HEK293 (cell line): ENCODE measurements around the gene IGF1R.
A peak's percentile ranks its signal among the peaks of the same experiment; 100 is the strongest.

Experiments
- CTCF ChIA-PET: fragments of 350-600 bp; formaldehyde crosslinking; extraction: SDS; loops from one replicate; lab custom pipeline; 2021; ENCODE audit warnings: antibody characterized with exemption; lab: Yijun Ruan, JAX
- POLR2A ChIA-PET: fragments of 300-600 bp; formaldehyde crosslinking; extraction: SDS; loops from one replicate; lab custom pipeline; 2020; ENCODE audit warnings: antibody characterized with exemption, inconsistent platforms; lab: Yijun Ruan, JAX
- H3K27ac ChIP-seq: fragments of 200-500 bp; sonication (Bioruptor generic); 2 replicates; pipeline ENCODE4 v1.5.1; 2014; ENCODE audit warnings: low read depth, low read length, control low read depth, inconsistent platforms; ENCODE audit errors: extremely low read depth
- H3K36me3 ChIP-seq, 2 experiments: fragments of 200-500 bp in 1 of 2; sonication (Bioruptor generic) in 1 of 2; 1 replicate in 1 of 2; 2 replicates in 1 of 2; pipeline ENCODE4 v1.5.1; 2014 to 2017; ENCODE audit warnings: inconsistent platforms in 2 of 2, low read length in 2 of 2; ENCODE audit not compliant: control insufficient read depth in 2 of 2, insufficient read depth in 1 of 2
- H3K4me1 ChIP-seq: fragments of 200-500 bp; sonication (Bioruptor generic); 2 replicates; pipeline ENCODE4 v1.5.1; 2014; ENCODE audit warnings: mild to moderate bottlenecking, low read length, inconsistent platforms; ENCODE audit not compliant: control insufficient read depth, insufficient read depth
- H3K4me3 ChIP-seq: 2 replicates; pipeline ENCODE4 v1.5.1; 2011; ENCODE audit warnings: low read depth, mild to moderate bottlenecking, control low read depth, low read length, moderate library complexity
- H3K9me3 ChIP-seq: fragments of 200-500 bp; sonication (Bioruptor generic); 2 replicates; pipeline ENCODE4 v1.5.1; 2014; ENCODE audit warnings: low read depth, low read length, inconsistent platforms; ENCODE audit not compliant: control insufficient read depth, insufficient read depth
- GFI1B ChIP-seq: fragments of 450-650 bp; formaldehyde crosslinking; IDR thresholded peaks from 2 replicates; pipeline ENCODE4 v1.5.1; 2016; ENCODE audit warnings: missing biosample characterization, missing genetic modification characterization
- GLI4 ChIP-seq: fragments of 450-650 bp; formaldehyde crosslinking; IDR thresholded peaks from 2 replicates; pipeline ENCODE4 v1.5.1; 2016; ENCODE audit warnings: missing biosample characterization, missing genetic modification characterization
- KLF10 ChIP-seq: fragments of 450-650 bp; IDR thresholded peaks from 2 replicates; pipeline ENCODE4 v1.5.1; 2018; ENCODE audit warnings: missing biosample characterization, mild to moderate bottlenecking, missing genetic modification characterization
- KLF9 ChIP-seq: fragments of 450-650 bp; formaldehyde crosslinking; IDR thresholded peaks from 2 replicates; pipeline ENCODE4 v1.5.1; 2016; ENCODE audit warnings: missing biosample characterization, missing genetic modification characterization, low read depth
- REPIN1 ChIP-seq: fragments of 450-650 bp; formaldehyde crosslinking; IDR thresholded peaks from 2 replicates; pipeline ENCODE4 v1.5.1; 2017; ENCODE audit warnings: missing biosample characterization, missing genetic modification characterization, low read depth
- SCRT2 ChIP-seq: fragments of 450-650 bp; formaldehyde crosslinking; IDR thresholded peaks from 2 replicates; pipeline ENCODE4 v1.5.1; 2016; ENCODE audit warnings: missing biosample characterization, missing genetic modification characterization
- SETDB1 ChIP-seq: IDR thresholded peaks from one replicate; pipeline ENCODE4 v1.6.1; 2017; ENCODE audit warnings: mild to moderate bottlenecking, low read length, moderate library complexity, mixed read lengths; ENCODE audit not compliant: insufficient read length
- ZNF121 ChIP-seq: fragments of 450-650 bp; formaldehyde crosslinking; IDR thresholded peaks from 2 replicates; pipeline ENCODE4 v1.5.1; 2016; ENCODE audit warnings: missing biosample characterization, missing genetic modification characterization
- ZNF529 ChIP-seq: fragments of 450-650 bp; formaldehyde crosslinking; IDR thresholded peaks from 2 replicates; pipeline ENCODE4 v1.5.1; 2017; ENCODE audit warnings: missing genetic modification characterization, missing biosample characterization; ENCODE audit not compliant: insufficient replicate concordance
- ZNF530 ChIP-seq: fragments of 450-650 bp; formaldehyde crosslinking; IDR thresholded peaks from 2 replicates; pipeline ENCODE4 v1.5.1; 2016; ENCODE audit warnings: low read depth, missing biosample characterization, missing genetic modification characterization
- TF ChIP-seq, protein P1 (sequence below): fragments of 450-650 bp; formaldehyde crosslinking; IDR thresholded peaks from 2 replicates; pipeline ENCODE4 v1.5.1; 2016; ENCODE audit warnings: missing biosample characterization, missing genetic modification characterization
- TF ChIP-seq, protein P2 (sequence below): fragments of 450-650 bp; formaldehyde crosslinking; IDR thresholded peaks from 2 replicates; pipeline ENCODE4 v1.5.1; 2016; ENCODE audit warnings: missing biosample characterization, missing genetic modification characterization, borderline replicate concordance
- TF ChIP-seq, protein P3 (sequence below): fragments of 450-650 bp; formaldehyde crosslinking; IDR thresholded peaks from 2 replicates; pipeline ENCODE4 v1.5.1; 2017; ENCODE audit warnings: missing biosample characterization, missing genetic modification characterization
- TF ChIP-seq, protein P4 (sequence below): fragments of 450-650 bp; formaldehyde crosslinking; IDR thresholded peaks from 2 replicates; pipeline ENCODE4 v1.5.1; 2016; ENCODE audit warnings: missing biosample characterization, missing genetic modification characterization, low read depth

IGF1R gene

DNA sequence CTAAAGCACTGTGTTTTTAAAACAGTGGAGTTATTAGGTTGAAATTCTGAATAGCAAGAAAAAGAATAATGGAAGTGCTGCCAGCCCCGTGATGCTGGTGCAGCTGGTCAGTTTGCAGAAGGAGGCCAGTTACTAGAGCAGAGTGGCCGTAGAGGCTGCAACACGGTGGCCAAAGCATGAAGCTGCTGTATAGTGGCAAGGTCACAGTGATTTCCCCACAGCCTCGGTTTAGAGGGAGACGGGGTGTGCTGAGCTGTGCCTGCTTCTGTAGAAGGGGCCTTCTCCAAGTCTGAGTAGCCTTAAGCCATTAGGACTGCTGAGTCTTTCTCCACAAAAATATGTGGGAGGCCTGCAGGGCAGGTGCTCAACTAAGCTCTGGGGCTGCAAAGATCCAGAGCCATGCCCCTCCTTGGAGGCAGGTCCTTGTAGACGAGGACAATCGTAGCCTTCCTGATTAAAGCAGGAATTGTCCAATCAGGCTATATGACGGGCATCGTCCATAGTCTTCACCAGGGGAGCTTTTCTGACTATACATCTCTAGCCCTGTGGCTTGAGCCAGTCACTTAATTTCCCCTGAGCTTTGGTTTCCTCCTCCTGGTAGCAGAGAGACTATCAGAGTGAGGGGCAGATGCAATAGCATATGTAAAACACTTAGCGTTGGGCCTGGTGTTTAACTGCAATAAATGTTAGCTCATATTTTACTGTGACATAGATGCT lies 207.6 kb downstream of the IGF1R start:
- H3K27ac ChIP-seq = no peak overlapping the region

DNA sequence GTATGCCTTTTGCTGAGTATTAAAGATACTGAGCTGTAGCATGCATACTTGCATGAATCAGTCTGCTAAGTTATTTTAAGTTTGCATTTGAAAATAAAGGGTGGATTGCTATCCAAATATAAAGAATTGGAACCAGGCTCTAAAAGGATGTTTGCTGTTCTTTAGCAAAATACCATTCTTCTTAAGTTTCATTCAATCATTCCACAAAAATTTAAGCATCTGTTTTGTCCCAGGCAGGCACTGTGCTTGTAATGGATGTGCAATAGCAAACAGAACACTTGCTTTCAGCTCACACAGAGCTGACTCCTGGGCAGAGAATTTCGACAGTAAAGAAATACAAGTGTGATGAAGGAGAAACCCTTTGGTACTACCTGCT lies 208.2 kb downstream of the IGF1R start:
- CTCF ChIA-PET = interaction anchor here (0.6 to 3.6 kb wide), 8 partner anchors 8 to 420 kb away, joined by 3 to 22 read pairs (median 8); no protein-coding TSS in a partner anchor
- TF ChIP-seq, protein P1, sequence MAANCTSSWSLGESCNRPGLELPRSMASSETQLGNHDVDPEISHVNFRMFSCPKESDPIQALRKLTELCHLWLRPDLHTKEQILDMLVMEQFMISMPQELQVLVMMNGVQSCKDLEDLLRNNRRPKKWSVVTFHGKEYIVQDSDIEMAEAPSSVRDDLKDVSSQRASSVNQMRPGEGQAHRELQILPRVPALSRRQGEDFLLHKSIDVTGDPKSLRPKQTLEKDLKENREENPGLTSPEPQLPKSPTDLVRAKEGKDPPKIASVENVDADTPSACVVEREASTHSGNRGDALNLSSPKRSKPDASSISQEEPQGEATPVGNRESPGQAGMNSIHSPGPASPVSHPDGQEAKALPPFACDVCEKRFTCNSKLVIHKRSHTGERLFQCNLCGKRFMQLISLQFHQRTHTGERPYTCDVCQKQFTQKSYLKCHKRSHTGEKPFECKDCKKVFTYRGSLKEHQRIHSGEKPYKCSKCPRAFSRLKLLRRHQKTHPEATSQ (tag by site-specific recombination) = no peak
- TF ChIP-seq GFI1B = no peak
- no peak for TF ChIP-seq REPIN1 (tag by site-specific recombination)
- no peak for TF ChIP-seq SETDB1
- TF ChIP-seq ZNF530 (tag by site-specific recombination) = no peak
- no peak for TF ChIP-seq GLI4 (tag by site-specific recombination)
- TF ChIP-seq, all 188 proteins: peak for 0
- Histone ChIP-seq H3K36me3 (no peaks in the 10 kb centered on the region), H3K4me3 (no peak overlapping the region), H3K9me3 (no peaks in the 10 kb centered on the region), H3K4me1 (peaks cover 50% of the 10 kb centered on the region), H3K27ac (no peak overlapping the region)
- POLR2A ChIA-PET = interaction anchor here (0.7 kb wide), 1 partner anchor 17 kb away, joined by 3 read pairs; no protein-coding TSS in a partner anchor

More for the DNA sequence above, 207.6 kb downstream of the IGF1R start:
- POLR2A ChIA-PET = interaction anchor here (0.6 to 0.7 kb wide), 2 partner anchors 12 to 18 kb away, joined by 3 to 5 read pairs; no protein-coding TSS in a partner anchor
- H3K9me3 ChIP-seq = no peaks in the 10 kb centered on the region
- CTCF ChIA-PET = interaction anchor here (0.6 to 3.6 kb wide), 12 partner anchors 8 to 420 kb away, joined by 3 to 22 read pairs (median 5); no protein-coding TSS in a partner anchor
- H3K4me3 ChIP-seq = no peak overlapping the region
- TF ChIP-seq SCRT2 (tag by site-specific recombination) = 0 out of 2 replicates have a peak, but pooled peaks have one; percentile 8
- TF ChIP-seq ZNF121 (tag by site-specific recombination) = no peak
- no peaks in the 10 kb centered on the region for H3K36me3 ChIP-seq
- peaks cover 52% of the 10 kb centered on the region for H3K4me1 ChIP-seq

DNA sequence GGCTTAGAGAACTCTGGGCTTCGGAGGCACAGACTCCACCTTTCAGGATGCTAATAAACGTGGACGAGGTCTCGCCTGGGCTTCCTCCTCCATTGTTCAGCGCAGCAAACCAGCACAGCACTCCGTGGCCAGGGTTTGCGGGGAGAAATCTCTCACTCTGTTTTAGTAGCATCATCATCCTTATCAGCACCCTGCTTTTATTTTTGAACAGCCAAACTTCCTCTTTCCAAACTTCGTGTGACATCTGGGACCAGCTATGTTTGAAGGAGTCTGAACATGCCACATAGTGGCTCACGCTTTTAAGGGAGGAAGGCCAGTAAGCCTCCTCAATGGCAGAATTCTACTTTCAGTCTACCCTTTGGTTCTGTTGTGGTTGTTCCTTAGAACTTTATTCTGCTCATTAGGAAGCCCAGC lies 210.3 kb downstream of the IGF1R start:
- CTCF ChIA-PET = interaction anchor here (0.9 to 3.6 kb wide), 7 partner anchors 11 to 339 kb away, joined by 3 to 19 read pairs (median 8); no protein-coding TSS in a partner anchor
- H3K4me1 ChIP-seq = peaks cover 47% of the 10 kb centered on the region
- no peaks in the 10 kb centered on the region for H3K9me3 ChIP-seq
- no peak overlapping the region for H3K27ac ChIP-seq
- TF ChIP-seq KLF10 (tag by site-specific recombination) (no peak), KLF9 (tag by site-specific recombination) (no peak), ZNF529 (tag by site-specific recombination) (no peak)
- TF ChIP-seq, protein P1 (tag by site-specific recombination) = no peak
- TF ChIP-seq, protein P2, sequence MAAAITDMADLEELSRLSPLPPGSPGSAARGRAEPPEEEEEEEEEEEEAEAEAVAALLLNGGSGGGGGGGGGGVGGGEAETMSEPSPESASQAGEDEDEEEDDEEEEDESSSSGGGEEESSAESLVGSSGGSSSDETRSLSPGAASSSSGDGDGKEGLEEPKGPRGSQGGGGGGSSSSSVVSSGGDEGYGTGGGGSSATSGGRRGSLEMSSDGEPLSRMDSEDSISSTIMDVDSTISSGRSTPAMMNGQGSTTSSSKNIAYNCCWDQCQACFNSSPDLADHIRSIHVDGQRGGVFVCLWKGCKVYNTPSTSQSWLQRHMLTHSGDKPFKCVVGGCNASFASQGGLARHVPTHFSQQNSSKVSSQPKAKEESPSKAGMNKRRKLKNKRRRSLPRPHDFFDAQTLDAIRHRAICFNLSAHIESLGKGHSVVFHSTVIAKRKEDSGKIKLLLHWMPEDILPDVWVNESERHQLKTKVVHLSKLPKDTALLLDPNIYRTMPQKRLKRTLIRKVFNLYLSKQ (tag by site-specific recombination) = no peak
- TF ChIP-seq, protein P3, sequence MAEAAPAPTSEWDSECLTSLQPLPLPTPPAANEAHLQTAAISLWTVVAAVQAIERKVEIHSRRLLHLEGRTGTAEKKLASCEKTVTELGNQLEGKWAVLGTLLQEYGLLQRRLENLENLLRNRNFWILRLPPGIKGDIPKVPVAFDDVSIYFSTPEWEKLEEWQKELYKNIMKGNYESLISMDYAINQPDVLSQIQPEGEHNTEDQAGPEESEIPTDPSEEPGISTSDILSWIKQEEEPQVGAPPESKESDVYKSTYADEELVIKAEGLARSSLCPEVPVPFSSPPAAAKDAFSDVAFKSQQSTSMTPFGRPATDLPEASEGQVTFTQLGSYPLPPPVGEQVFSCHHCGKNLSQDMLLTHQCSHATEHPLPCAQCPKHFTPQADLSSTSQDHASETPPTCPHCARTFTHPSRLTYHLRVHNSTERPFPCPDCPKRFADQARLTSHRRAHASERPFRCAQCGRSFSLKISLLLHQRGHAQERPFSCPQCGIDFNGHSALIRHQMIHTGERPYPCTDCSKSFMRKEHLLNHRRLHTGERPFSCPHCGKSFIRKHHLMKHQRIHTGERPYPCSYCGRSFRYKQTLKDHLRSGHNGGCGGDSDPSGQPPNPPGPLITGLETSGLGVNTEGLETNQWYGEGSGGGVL (tag by site-specific recombination) = no peak
- TF ChIP-seq, protein P4, sequence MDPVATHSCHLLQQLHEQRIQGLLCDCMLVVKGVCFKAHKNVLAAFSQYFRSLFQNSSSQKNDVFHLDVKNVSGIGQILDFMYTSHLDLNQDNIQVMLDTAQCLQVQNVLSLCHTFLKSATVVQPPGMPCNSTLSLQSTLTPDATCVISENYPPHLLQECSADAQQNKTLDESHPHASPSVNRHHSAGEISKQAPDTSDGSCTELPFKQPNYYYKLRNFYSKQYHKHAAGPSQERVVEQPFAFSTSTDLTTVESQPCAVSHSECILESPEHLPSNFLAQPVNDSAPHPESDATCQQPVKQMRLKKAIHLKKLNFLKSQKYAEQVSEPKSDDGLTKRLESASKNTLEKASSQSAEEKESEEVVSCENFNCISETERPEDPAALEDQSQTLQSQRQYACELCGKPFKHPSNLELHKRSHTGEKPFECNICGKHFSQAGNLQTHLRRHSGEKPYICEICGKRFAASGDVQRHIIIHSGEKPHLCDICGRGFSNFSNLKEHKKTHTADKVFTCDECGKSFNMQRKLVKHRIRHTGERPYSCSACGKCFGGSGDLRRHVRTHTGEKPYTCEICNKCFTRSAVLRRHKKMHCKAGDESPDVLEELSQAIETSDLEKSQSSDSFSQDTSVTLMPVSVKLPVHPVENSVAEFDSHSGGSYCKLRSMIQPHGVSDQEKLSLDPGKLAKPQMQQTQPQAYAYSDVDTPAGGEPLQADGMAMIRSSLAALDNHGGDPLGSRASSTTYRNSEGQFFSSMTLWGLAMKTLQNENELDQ (tag by site-specific recombination) = no peak
- TF ChIP-seq, all 188 proteins: peak for 0
- H3K36me3 ChIP-seq = no peaks in the 10 kb centered on the region
- POLR2A ChIA-PET = no interaction called here
- no peak overlapping the region for H3K4me3 ChIP-seq
